GM18520 (cell line): ENCODE measurements around the gene ANKDD1B.

ENCODE experiments used
- ATAC-seq: cut with Tn5 transposase; IDR thresholded peaks from one replicate; pipeline ENCODE4 v1.9.1; 2021; ENCODE audit not compliant: unreplicated experiment

ANKDD1B gene

GRCh38 chr5:75616371-75616881 lies 5.2 kb downstream of the ANKDD1B start:
- ATAC-seq = no peak

GRCh38 chr5:75616971-75617621 lies 5.8 kb downstream of the ANKDD1B start:
- no peak for ATAC-seq

- ATAC-seq = no peak
Measured at GRCh38 chr5:75617736-75618352, 6.6 kb downstream of the ANKDD1B start.

- no peak for ATAC-seq
Measured at GRCh38 chr5:75620184-75620959, 9.1 kb downstream of the ANKDD1B start.

GRCh38 chr5:75622564-75622963 lies 11.3 kb downstream of the ANKDD1B start:
- no peak for ATAC-seq

- ATAC-seq = no peak
Measured at GRCh38 chr5:75623846-75624245, 12.6 kb downstream of the ANKDD1B start.

- ATAC-seq = no peak
Measured at GRCh38 chr5:75626959-75627358, 15.7 kb downstream of the ANKDD1B start.

GRCh38 chr5:75627801-75628200 lies 16.5 kb downstream of the ANKDD1B start:
- ATAC-seq = no peak

GRCh38 chr5:75630875-75631274 lies 19.6 kb downstream of the ANKDD1B start:
- ATAC-seq = no peak

GRCh38 chr5:75632321-75632720 lies 21.1 kb downstream of the ANKDD1B start:
- ATAC-seq = no peak

- ATAC-seq = no peak
Measured at GRCh38 chr5:75637949-75638348, 26.7 kb downstream of the ANKDD1B start.

GRCh38 chr5:75639535-75640311 lies 28.5 kb downstream of the ANKDD1B start:
- ATAC-seq = no peak

GRCh38 chr5:75640395-75640794 lies 29.1 kb downstream of the ANKDD1B start:
- ATAC-seq = no peak

GRCh38 chr5:75640826-75641225 lies 29.6 kb downstream of the ANKDD1B start:
- no peak for ATAC-seq

- no peak for ATAC-seq
Measured at GRCh38 chr5:75648712-75649111, 37.5 kb downstream of the ANKDD1B start.

GRCh38 chr5:75651575-75652238 lies 40.5 kb downstream of the ANKDD1B start:
- ATAC-seq = no peak

GRCh38 chr5:75653521-75653920 lies 42.3 kb downstream of the ANKDD1B start:
- ATAC-seq = no peak

GRCh38 chr5:75654693-75655295 lies 43.5 kb downstream of the ANKDD1B start:
- ATAC-seq = no peak

GRCh38 chr5:75656311-75657003 lies 45.2 kb downstream of the ANKDD1B start:
- ATAC-seq = no peak
